PC-9 (cell line): ENCODE measurements around the gene CASKIN1.

ENCODE experiments used
- EZH2 ChIP-seq: fragments of 200-600 bp; sonication (generic); IDR thresholded peaks from 2 replicates; pipeline ENCODE4 v1.8.0; 2017; ENCODE audit warnings: antibody characterized with exemption, low read depth
- TF ChIP-seq, protein P1 (sequence below): fragments of 200-600 bp; sonication (generic); conservative IDR thresholded peaks from 2 replicates; pipeline ENCODE4 v1.6.1; 2017; ENCODE audit warnings: mixed run types, antibody characterized with exemption, mild to moderate bottlenecking, moderate library complexity

- TF ChIP-seq, protein P1, sequence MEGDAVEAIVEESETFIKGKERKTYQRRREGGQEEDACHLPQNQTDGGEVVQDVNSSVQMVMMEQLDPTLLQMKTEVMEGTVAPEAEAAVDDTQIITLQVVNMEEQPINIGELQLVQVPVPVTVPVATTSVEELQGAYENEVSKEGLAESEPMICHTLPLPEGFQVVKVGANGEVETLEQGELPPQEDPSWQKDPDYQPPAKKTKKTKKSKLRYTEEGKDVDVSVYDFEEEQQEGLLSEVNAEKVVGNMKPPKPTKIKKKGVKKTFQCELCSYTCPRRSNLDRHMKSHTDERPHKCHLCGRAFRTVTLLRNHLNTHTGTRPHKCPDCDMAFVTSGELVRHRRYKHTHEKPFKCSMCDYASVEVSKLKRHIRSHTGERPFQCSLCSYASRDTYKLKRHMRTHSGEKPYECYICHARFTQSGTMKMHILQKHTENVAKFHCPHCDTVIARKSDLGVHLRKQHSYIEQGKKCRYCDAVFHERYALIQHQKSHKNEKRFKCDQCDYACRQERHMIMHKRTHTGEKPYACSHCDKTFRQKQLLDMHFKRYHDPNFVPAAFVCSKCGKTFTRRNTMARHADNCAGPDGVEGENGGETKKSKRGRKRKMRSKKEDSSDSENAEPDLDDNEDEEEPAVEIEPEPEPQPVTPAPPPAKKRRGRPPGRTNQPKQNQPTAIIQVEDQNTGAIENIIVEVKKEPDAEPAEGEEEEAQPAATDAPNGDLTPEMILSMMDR: no peak
- no peak for TF ChIP-seq EZH2
Measured at GRCh38 chr16:2228161-2228824, 31.9 kb upstream of the CASKIN1 start.
